ENCODE data around the gene OR8U1.
"Not testable (repeated sequence)": the region's sequence is repeated elsewhere in the genome, so short reads cannot be mapped to it uniquely, and the experiment has no call there.

The OR8U1 gene

GRCh38 chr11:56375324-56375723, at the start of gene OR8U1:
Gene OR8U1 (plus strand): TSS chr11:56375624. CDS start chr11:56375624, 0 bp downstream.
- no peak for DNase-seq

- DNase-seq: no peak
Observed at GRCh38 chr11:56331861-56332491, 43.4 kb upstream of the OR8U1 start.

GRCh38 chr11:56333156-56333555, 42.3 kb upstream of the OR8U1 start:
- no peak for DNase-seq

- DNase-seq: no peak
Observed at GRCh38 chr11:56340289-56340688, 35.1 kb upstream of the OR8U1 start.

GRCh38 chr11:56345739-56346138, 29.7 kb upstream of the OR8U1 start, which contains the start of gene OR8K1:
Gene OR8K1 (plus strand): TSS chr11:56346039. CDS start chr11:56346039, 0 bp downstream.
- DNase-seq: no peak

GRCh38 chr11:56353991-56354390, 21.4 kb upstream of the OR8U1 start, which contains the start of gene OR8J1:
Gene OR8J1 (plus strand): TSS chr11:56354291. CDS start chr11:56360247, 5,956 bp downstream.
- no peak for DNase-seq

GRCh38 chr11:56380120-56380519, 4.7 kb downstream of the OR8U1 start:
- no peak for DNase-seq

GRCh38 chr11:56394381-56394780, 19.0 kb downstream of the OR8U1 start:
- DNase-seq: no peak

GRCh38 chr11:56396047-56396446, 20.6 kb downstream of the OR8U1 start:
- DNase-seq: no peak

GRCh38 chr11:56401858-56402461, 26.5 kb downstream of the OR8U1 start:
- not testable (repeated sequence) for DNase-seq

- DNase-seq: no peak
Observed at GRCh38 chr11:56404393-56404792, 29.0 kb downstream of the OR8U1 start.

GRCh38 chr11:56410801-56411200, 35.4 kb downstream of the OR8U1 start:
- DNase-seq: no peak

GRCh38 chr11:56412396-56412795, 37.0 kb downstream of the OR8U1 start, which contains the start of gene OR5AL1:
Gene OR5AL1 (plus strand): TSS chr11:56412696.
- DNase-seq: no peak

All from stimulated activated CD4-positive, alpha-beta T cell treated with anti-CD3 and anti-CD28 coated beads, Interleukin-4, amount 100 ng/mL, for 24 hours (primary cell).